G401 (cell line): Measurements from ENCODE around the gene TRMU. TPM values are rescaled to one million over a fixed set of nuclear protein-coding genes. Genes with fewer than 3 reads are reported as not detected.

Experiments used
- DNase-seq: peaks from one replicate; pipeline ENCODE4 v3.0.0-alpha.2; 2015; ENCODE audit warnings: low spot score
- in situ Hi-C: cut with HindIII; loops from 2 replicates; pipeline ENCODE4 v1.10.0; 2016; ENCODE audit warnings: low sequenced_read_pairs, mixed read lengths
- total RNA-seq: library from RNA; depleted of rRNA; stranded (reverse); fragments of >200 nt; shearing (Covaris generic); gene quantifications from 2 replicates; pipeline ENCODE4 v1.2.3, GENCODE V29; 2014; rRNA removed

The TRMU gene, protein sequence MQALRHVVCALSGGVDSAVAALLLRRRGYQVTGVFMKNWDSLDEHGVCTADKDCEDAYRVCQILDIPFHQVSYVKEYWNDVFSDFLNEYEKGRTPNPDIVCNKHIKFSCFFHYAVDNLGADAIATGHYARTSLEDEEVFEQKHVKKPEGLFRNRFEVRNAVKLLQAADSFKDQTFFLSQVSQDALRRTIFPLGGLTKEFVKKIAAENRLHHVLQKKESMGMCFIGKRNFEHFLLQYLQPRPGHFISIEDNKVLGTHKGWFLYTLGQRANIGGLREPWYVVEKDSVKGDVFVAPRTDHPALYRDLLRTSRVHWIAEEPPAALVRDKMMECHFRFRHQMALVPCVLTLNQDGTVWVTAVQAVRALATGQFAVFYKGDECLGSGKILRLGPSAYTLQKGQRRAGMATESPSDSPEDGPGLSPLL
- total RNA-seq = 55.4 and 57.7 TPM in 2 replicates

- in situ Hi-C loops = loop anchor here (10.0 kb wide), 1 partner anchor 79 kb away; no protein-coding TSS in a partner anchor
- DNase-seq = peak; percentile 85
These were observed at the start of gene TRMU for GRCh38 chr22:46335201-46336118. TRMU (plus strand) TSS chr22:46335714; CDS start chr22:46335765, 51 bp downstream.

GRCh38 chr22:46286006-46286405, 49.5 kb upstream of the TRMU start:
- DNase-seq = no peak
- in situ Hi-C loops = no loop called here

DNA sequence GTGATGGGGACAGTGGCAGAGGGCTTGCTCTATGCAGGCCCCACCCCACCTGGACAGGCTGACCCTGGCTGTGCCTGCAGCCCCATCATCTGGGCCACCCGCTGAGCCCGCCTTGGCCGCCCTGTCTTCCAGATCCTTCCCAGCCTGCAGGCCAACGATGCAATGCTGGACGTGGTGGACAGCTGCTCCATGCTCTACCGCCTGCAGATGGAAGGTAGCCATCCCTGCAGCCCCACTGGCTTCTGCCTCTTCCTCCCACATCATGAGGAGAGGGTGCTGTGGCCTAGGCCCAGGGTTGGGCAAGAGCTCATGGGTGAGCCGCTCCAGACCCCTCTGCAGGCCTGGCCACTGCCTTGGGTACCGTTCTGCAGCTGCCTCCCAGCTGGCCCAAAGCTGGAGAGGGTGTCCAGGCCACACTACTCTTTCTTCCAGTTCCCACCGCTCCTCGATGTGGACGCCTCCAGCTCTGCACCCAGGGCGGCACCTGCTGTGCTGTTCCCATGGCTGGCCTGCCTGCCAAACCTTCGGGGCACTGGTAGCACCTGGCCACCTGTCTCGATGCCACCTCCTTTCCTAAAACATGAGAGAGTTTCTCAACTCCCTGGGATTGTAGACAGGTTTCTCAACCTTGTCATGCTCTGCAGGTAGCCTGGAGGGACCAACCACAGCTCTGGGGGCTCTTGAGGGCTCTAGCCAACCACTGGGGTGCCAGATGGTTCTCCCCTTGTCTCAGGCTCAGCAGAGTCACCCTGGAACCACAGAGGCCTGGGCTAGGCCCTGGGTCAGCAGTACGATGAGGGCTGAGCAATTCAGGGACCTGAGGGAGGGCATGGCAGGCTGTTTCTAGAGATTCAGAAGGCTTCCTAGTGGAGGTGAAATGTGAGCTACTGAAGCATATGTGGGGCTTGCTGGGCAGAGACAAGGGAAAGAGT, 48.3 kb upstream of the TRMU start:
- in situ Hi-C loops = no loop called here
- DNase-seq = no peak

DNA sequence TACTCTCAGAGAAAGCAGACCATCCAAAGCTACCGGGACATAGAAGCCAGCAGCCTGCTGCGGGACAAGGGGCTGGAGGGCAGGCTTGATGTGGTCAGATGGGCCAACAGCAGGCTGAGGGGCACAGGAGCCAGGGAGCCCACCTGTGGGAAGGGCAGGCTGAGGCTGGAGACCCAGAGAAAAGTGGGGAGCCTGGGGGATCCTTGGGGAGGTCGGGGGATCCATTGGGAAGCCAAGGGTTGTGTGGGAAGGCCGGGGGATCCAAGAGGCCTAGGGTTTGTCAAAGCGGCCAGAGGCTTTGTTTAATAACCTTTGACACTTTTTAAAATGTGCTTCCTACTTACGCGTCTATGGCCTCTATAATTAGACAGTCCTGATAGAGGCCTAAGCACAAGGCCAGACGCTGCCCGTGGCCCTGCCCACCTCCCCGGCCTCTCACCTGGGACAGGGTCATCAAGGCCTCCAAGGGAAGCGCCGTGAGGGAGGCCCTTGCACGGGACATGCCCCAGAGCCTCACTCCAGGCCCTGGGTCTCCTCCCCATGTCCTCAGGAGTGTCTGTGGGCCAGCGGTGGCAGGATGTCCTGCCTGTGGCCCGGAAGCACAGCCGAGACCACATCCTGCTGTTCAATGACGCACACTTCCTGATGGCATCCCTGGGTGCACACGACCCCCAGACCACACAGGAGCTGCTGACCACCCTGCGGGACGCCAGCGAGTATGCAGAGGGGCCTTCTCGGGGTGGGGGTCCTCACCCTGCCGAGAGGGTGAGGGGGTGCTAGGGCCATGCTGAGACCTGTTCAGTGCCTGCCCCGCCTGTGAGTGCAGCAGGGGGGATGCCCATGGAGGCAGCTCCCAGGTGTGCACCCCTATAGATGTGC, 47.4 kb upstream of the TRMU start:
- DNase-seq = no peak
- in situ Hi-C loops = no loop called here

GRCh38 chr22:46288846-46289243, 46.7 kb upstream of the TRMU start:
- in situ Hi-C loops = no loop called here
- DNase-seq = no peak

- in situ Hi-C loops = no loop called here
- DNase-seq = no peak
These were observed 46.1 kb upstream of the TRMU start for GRCh38 chr22:46289244-46289891.

DNA sequence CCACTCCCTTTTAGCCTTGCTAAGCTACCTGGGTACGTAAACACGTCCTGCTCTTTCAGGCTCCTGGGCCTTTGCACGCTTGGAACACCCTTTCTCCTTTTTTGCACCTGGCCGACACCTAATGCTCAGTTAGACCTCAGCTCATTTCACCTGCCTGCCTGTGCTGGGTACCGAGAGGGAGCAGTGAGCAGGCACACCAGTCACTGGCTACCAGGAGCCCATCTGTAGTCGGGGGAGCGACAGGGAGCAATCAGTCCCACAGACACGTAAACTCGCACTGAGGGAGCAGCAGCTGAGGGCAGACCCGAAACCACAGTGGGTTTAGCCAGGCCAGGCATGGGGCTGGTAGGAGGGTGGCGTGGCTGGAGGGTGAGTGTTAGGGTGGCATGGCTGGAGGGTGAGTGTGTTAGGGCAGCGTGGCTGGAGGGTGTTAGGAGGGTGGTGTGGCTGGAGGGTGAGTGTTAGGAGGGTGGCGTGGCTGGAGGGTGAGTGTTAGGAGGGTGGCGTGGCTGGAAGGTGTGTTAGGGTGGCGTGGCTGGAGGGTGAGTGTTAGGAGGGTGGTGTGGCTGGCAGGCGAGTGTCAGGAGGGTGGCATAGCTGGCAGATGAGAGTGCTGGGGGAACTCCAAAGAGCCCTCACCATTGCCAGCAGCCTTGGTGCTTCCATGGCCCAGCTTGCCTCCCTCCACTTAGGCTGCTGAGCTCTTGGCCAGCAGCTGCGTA, 45.2 kb upstream of the TRMU start:
- in situ Hi-C loops = no loop called here
- DNase-seq = no peak

GRCh38 chr22:46290843-46291785, 44.4 kb upstream of the TRMU start:
- in situ Hi-C loops = no loop called here
- no peak for DNase-seq

GRCh38 chr22:46292173-46292572, 43.3 kb upstream of the TRMU start:
- DNase-seq = no peak
- in situ Hi-C loops = no loop called here

GRCh38 chr22:46292732-46293131, 42.8 kb upstream of the TRMU start:
- DNase-seq = no peak
- in situ Hi-C loops = no loop called here

- DNase-seq = no peak
- in situ Hi-C loops = no loop called here
These were observed 41.8 kb upstream of the TRMU start for GRCh38 chr22:46293577-46294260.

DNA sequence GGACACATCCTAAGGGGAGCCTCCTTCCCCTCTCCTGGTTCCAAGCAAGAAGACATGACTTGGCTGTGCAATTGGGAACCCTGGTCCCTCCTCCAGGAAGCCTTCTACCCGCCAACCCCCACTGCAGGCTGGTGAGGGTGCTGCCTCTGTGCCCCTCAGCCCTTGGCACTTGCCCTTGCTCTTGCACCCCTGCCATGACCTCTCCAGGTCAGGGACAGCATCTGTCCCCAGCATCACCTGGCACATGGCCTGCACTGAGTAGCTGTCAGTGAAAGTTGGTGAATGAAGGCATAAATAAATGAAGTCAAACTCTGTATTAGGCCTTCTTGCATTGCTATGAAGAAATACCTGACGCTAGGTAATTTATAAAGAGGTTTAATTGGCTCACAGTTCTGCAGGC, 40.7 kb upstream of the TRMU start:
- in situ Hi-C loops = no loop called here
- no peak for DNase-seq

- in situ Hi-C loops = no loop called here
- no peak for DNase-seq
These were observed 40.1 kb upstream of the TRMU start for GRCh38 chr22:46295277-46295971.

DNA sequence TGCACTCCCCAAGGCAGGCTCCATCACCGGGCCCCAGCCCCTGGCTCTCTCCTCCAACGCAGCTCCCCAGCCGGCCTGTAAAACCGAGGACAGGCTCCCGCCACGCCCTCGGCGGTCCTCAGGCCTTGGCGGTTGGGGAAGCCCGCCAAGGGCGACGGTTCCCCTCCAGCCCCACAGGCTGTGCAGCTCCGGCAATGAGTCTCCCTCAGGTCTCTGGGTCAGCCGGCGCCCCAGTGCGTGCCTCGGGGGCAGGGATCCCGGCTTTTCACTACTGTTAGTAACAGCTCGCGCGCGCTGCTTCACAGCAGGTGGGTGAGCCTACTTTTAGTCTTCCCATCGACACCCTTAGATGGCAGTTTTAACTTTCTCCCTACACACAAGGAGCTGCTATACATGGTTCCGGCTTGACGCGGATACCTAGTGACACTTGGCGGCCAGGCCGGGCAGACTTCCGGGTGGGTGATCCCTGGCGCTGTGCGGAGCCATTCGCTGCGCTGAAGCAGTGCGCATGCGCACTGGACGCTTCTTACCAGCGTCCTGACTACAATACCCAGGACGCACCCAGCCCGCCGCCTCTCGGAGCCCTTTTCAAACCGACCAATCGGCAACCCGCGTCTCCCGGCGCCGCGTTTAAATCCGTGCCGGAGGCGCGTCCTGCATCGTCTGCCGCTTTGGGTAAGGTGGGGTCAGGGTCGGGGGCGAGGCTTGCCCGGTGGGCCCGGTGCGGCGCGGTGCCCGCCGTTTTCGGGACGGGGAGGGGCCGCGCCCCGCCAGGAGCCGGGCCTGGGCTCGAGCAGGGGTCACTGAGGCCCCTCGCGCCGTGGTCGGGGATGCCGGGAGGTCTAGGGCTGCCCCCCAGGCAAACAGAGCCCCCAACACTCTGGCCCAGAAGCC, 39.0 kb upstream of the TRMU start, which contains the start of gene GTSE1:
Gene GTSE1, plus strand, starts transcription at position 614 of the 894 bp plus-strand sequence. CDS start 531 bp downstream, outside the sequence.
- DNase-seq = peak; percentile 97
- in situ Hi-C loops = no loop called here
